Cardiac muscle cell (in vitro differentiated cells and primary cell): Measurements from ENCODE around the gene MIA3. TPM values are rescaled to one million over a fixed set of nuclear protein-coding genes. Genes with fewer than 3 reads are reported as not detected.

ENCODE experiments used
- DNase-seq, 2 donors: peaks; one replicate each; pipeline versions ENCODE4 v3.0.0 to v3.0.0-alpha.2; 2010 to 2017; ENCODE audit warnings: low read depth in 1 of 2, low spot score in 1 of 2
- H3K27ac ChIP-seq: fragments of 200-600 bp; sonication (generic); 2 replicates; pipeline ENCODE4 v1.5.1; 2016
- H3K27me3 ChIP-seq: fragments of 200-600 bp; sonication (generic); 2 replicates; pipeline ENCODE4 v1.6.0; 2016; ENCODE audit warnings: control low read depth
- H3K36me3 ChIP-seq: fragments of 200-600 bp; sonication (generic); 2 replicates; pipeline ENCODE4 v1.5.1; 2016; ENCODE audit warnings: control low read depth
- H3K4me1 ChIP-seq: fragments of 200-600 bp; sonication (generic); 2 replicates; pipeline ENCODE4 v1.8.1; 2017; ENCODE audit warnings: low read depth, mild to moderate bottlenecking, mixed run types
- H3K4me3 ChIP-seq: fragments of 200-600 bp; sonication (generic); 2 replicates; pipeline ENCODE4 v1.5.1; 2016; ENCODE audit warnings: mild to moderate bottlenecking
- H3K9me3 ChIP-seq: fragments of 200-600 bp; sonication (generic); 2 replicates; pipeline ENCODE4 v1.5.1; 2017; ENCODE audit warnings: low read depth, mild to moderate bottlenecking, control low read depth
- polyA plus RNA-seq: library from polyadenylated mRNA; unstranded; fragments of >200 nt; fragmentation: Nextera tagmentation; extraction: Ambion mirVana; gene quantifications from 2 replicates; pipeline ENCODE4 v1.2.1, GENCODE V29; 2016
- total RNA-seq: library from RNA; depleted of rRNA; stranded (reverse); fragments of >200 nt; gene quantifications from 2 replicates; pipeline ENCODE4 v1.2.3, GENCODE V29; 2016
- TF ChIP-seq, protein P1 (sequence below): IDR thresholded peaks from 2 replicates; pipeline ENCODE4 v1.5.1; 2012; ENCODE audit warnings: low read depth, mild to moderate bottlenecking, low read length

MIA3 gene
- total and polyA plus RNA-seq, 2 experiments from 2014 or later = 32.9 to 38.5 TPM

DNA sequence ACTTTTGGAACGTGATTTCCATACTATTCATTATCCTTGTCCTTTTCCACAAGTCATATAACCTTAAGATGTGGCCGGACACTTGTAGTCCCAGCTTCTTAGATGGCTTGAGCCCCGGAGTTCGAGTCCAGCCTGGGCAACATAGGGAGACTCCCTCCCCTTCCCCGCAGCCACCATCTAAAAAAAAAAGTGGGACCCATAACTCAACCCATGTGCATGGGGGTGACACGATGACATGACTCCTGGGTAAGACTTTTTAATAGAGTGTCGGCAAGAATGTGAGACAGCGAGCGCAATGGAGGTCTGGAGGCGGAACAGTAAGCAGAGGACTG, 25.7 kb downstream of the MIA3 start:
- Histone ChIP-seq H3K27ac (peak overlapping the region; percentile 95), H3K4me1 (peaks cover 10% of the 10 kb centered on the region), H3K27me3 (no peaks in the 10 kb centered on the region), H3K9me3 (no peaks in the 10 kb centered on the region), H3K4me3 (peak overlapping the region; percentile 95), H3K36me3 (peaks cover 26% of the 10 kb centered on the region)
- TF ChIP-seq, protein P1, sequence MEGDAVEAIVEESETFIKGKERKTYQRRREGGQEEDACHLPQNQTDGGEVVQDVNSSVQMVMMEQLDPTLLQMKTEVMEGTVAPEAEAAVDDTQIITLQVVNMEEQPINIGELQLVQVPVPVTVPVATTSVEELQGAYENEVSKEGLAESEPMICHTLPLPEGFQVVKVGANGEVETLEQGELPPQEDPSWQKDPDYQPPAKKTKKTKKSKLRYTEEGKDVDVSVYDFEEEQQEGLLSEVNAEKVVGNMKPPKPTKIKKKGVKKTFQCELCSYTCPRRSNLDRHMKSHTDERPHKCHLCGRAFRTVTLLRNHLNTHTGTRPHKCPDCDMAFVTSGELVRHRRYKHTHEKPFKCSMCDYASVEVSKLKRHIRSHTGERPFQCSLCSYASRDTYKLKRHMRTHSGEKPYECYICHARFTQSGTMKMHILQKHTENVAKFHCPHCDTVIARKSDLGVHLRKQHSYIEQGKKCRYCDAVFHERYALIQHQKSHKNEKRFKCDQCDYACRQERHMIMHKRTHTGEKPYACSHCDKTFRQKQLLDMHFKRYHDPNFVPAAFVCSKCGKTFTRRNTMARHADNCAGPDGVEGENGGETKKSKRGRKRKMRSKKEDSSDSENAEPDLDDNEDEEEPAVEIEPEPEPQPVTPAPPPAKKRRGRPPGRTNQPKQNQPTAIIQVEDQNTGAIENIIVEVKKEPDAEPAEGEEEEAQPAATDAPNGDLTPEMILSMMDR = no peak
- no peak for DNase-seq

DNA sequence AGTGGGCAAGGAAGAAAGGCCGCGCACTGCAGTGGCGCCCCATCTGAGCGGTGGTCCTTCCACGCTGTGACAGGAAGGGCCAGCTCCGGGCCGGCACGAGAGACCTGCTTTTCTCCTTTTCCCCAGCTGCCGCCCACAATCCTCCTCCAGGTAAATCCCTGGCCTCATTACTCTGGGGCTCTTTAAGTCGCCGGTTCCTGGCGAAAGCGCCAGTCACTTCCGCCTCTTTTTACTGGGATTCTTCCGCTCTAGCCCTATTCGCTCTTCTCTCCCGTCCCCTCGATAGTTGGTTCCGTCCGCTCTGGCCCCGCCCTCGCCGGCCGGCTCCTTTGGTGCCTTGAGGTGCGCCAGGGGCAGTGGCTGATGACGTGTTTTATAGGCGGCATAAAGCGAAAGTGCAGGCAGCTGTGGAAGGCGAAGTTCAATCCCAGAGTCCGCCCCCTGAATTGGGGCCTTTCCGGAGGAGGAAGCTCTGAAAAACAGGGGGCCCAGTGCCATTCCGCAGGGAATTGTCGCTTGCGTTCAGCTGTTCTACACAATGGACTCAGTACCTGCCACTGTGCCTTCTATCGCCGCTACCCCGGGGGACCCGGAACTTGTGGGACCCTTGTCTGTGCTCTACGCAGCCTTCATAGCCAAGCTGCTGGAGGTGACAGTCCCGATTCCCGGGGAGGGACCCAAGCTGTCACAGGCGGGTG, 26.2 kb downstream of the MIA3 start:
- Histone ChIP-seq H3K9me3 (no peaks in the 10 kb centered on the region), H3K4me3 (peak overlapping the region; percentile 95), H3K36me3 (peaks cover 25% of the 10 kb centered on the region), H3K27ac (peak overlapping the region; percentile 95), H3K27me3 (no peaks in the 10 kb centered on the region), H3K4me1 (peaks cover 10% of the 10 kb centered on the region)
- TF ChIP-seq, protein P1 = no peak
- DNase-seq = peak; percentile 98 to 99

GRCh38 chr1:222644636-222644980, 26.7 kb downstream of the MIA3 start:
- peaks cover 25% of the 10 kb centered on the region for H3K36me3 ChIP-seq
- TF ChIP-seq, protein P1 = no peak
- peak overlapping the region; percentile 95 for H3K27ac ChIP-seq
- no peaks in the 10 kb centered on the region for H3K9me3 ChIP-seq
- no peaks in the 10 kb centered on the region for H3K27me3 ChIP-seq
- DNase-seq = peak in 1 of 2 donors; percentile 22
- peak overlapping the region; percentile 95 for H3K4me3 ChIP-seq
- H3K4me1 ChIP-seq = peaks cover 10% of the 10 kb centered on the region

- TF ChIP-seq, protein P1 = no peak
- no peak for DNase-seq
- H3K36me3 ChIP-seq = peaks cover 73% of the 10 kb centered on the region
These were observed 34.8 kb downstream of the MIA3 start for GRCh38 chr1:222652676-222653075.

GRCh38 chr1:222653178-222653827, 35.4 kb downstream of the MIA3 start:
- Histone ChIP-seq H3K4me1 (no peaks in the 10 kb centered on the region), H3K36me3 (peaks cover 72% of the 10 kb centered on the region), H3K4me3 (no peak overlapping the region), H3K27me3 (no peaks in the 10 kb centered on the region), H3K27ac (no peak overlapping the region), H3K9me3 (no peaks in the 10 kb centered on the region)
- TF ChIP-seq, protein P1 = no peak
- no peak for DNase-seq

More at GRCh38 chr1:222652676-222653075, 34.8 kb downstream of the MIA3 start:
- H3K4me3 ChIP-seq = no peak overlapping the region
- no peaks in the 10 kb centered on the region for H3K4me1 ChIP-seq
- no peaks in the 10 kb centered on the region for H3K9me3 ChIP-seq
- no peaks in the 10 kb centered on the region for H3K27me3 ChIP-seq
- H3K27ac ChIP-seq = no peak overlapping the region
